ENCODE measurements around the gene KAT7. TPM values are rescaled to one million over a fixed set of nuclear protein-coding genes. Genes with fewer than 3 reads are reported as not detected.

KAT7 gene
- total and polyA plus RNA-seq, 10 of the 15 experiments (the other 5 are each of a cell fraction or from before 2014, with no cell fraction given) = 6.6 to 45.8 (median 26.3) TPM

DNA sequence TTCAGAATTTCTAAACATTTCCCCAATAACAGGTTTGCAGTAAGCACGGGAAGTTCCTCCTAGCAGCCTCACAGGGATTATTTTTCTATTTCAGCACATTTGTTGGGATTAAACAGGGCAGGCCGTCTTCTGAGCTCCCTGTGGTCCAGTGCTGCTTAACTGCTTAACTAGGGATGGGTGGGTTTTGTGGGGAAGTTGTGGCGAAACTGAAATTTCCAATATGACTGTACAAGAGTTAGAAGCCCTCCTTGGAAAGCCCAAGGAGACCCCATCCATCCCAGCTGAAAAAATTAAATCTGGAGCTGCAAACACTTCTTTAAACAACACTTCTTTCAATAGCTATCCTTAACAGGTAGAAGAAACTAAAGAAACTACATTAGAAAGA, 46.8 kb upstream of the KAT7 start (continued):
- TF ChIP-seq, protein P1, sequence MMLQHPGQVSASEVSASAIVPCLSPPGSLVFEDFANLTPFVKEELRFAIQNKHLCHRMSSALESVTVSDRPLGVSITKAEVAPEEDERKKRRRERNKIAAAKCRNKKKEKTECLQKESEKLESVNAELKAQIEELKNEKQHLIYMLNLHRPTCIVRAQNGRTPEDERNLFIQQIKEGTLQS (IDR thresholded peaks at IDR 0.05; ENCODE audit: borderline replicate concordance, extremely low read depth, low read depth, low read length) = no peak
- peak; percentile 50; the same call in 1 of the 2 replicates for TF ChIP-seq MTA3 (IDR thresholded peaks at IDR 0.05; ENCODE audit: borderline replicate concordance, low read length)
- no peak for TF ChIP-seq NRF1 (conservative IDR thresholded peaks at IDR 0.05; ENCODE audit: low read depth, low read length)
- no peak for TF ChIP-seq TBL1XR1 (IDR thresholded peaks at IDR 0.05; ENCODE audit: low read depth, low read length)
- no peak for TF ChIP-seq POU2F2 (IDR thresholded peaks at IDR 0.05; ENCODE audit: borderline replicate concordance, low read depth, low read length)
- TF ChIP-seq ZNF622 (IDR thresholded peaks at IDR 0.05) = no peak
- peak; percentile 42 to 43; a peak in 1 of 4 replicates for TF ChIP-seq IKZF2 (IDR thresholded peaks at IDR 0.05)
- TF ChIP-seq HCFC1 (IDR thresholded peaks at IDR 0.05; ENCODE audit: low read length) = no peak
- no peak for TF ChIP-seq SMC3 (IDR thresholded peaks at IDR 0.05; ENCODE audit: borderline replicate concordance, low read length)

DNA sequence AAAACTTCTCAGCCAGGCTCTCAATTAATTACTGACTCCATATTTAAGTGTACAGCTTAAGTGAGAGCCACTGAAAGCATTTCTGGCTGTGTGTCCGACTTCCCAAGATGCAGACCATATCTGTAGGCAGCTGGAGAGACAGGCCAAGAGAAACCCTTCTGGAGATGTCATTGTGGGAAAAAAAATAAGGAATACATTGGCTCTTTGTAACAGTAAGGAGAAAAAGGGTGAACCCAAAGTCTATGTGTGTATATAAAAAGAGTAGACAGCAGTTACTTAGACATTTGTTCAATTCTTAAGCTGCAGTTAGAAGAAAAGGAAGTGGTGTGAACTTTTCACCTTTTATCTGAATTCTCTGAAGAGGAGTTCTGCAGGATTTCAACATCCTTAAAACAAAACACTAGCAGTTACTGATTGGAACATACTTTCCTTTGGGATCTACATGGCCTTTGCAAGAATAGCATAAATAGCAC, 46.3 kb upstream of the KAT7 start:
- POLR2A ChIA-PET = interaction anchor here (0.5 to 5.4 kb wide), 11 partner anchors 8 to 80 kb away, joined by 3 to 32 read pairs (median 4); partner anchors contain the start of genes FAM117A, KAT7 and SLC35B1
- TF ChIP-seq SRF (IDR thresholded peaks at IDR 0.05; ENCODE audit: low read depth in 2 of 2, low read length in 2 of 2) (no peak), ZNF622 (IDR thresholded peaks at IDR 0.05) (no peak), SPI1 (IDR thresholded peaks at IDR 0.05; ENCODE audit: borderline replicate concordance, insufficient read depth, low read depth, low read length) (peak; percentile 66), ZNF207 (IDR thresholded peaks at IDR 0.05; ENCODE audit: borderline replicate concordance) (no peak), NR2F1 (conservative IDR thresholded peaks at IDR 0.05) (peak; percentile 60; the same call in 1 of the 2 replicates), SMARCA5 (IDR thresholded peaks at IDR 0.05) (no peak), TARDBP (IDR thresholded peaks at IDR 0.05; ENCODE audit: borderline replicate concordance) (no peak), STAT3 (IDR thresholded peaks at IDR 0.05; ENCODE audit: low read depth, low read length) (no peak)
- TF ChIP-seq, protein P2, sequence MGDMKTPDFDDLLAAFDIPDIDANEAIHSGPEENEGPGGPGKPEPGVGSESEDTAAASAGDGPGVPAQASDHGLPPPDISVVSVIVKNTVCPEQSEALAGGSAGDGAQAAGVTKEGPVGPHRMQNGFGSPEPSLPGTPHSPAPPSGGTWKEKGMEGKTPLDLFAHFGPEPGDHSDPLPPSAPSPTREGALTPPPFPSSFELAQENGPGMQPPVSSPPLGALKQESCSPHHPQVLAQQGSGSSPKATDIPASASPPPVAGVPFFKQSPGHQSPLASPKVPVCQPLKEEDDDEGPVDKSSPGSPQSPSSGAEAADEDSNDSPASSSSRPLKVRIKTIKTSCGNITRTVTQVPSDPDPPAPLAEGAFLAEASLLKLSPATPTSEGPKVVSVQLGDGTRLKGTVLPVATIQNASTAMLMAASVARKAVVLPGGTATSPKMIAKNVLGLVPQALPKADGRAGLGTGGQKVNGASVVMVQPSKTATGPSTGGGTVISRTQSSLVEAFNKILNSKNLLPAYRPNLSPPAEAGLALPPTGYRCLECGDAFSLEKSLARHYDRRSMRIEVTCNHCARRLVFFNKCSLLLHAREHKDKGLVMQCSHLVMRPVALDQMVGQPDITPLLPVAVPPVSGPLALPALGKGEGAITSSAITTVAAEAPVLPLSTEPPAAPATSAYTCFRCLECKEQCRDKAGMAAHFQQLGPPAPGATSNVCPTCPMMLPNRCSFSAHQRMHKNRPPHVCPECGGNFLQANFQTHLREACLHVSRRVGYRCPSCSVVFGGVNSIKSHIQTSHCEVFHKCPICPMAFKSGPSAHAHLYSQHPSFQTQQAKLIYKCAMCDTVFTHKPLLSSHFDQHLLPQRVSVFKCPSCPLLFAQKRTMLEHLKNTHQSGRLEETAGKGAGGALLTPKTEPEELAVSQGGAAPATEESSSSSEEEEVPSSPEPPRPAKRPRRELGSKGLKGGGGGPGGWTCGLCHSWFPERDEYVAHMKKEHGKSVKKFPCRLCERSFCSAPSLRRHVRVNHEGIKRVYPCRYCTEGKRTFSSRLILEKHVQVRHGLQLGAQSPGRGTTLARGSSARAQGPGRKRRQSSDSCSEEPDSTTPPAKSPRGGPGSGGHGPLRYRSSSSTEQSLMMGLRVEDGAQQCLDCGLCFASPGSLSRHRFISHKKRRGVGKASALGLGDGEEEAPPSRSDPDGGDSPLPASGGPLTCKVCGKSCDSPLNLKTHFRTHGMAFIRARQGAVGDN (IDR thresholded peaks at IDR 0.05) = no peak
- TF ChIP-seq, protein P3, sequence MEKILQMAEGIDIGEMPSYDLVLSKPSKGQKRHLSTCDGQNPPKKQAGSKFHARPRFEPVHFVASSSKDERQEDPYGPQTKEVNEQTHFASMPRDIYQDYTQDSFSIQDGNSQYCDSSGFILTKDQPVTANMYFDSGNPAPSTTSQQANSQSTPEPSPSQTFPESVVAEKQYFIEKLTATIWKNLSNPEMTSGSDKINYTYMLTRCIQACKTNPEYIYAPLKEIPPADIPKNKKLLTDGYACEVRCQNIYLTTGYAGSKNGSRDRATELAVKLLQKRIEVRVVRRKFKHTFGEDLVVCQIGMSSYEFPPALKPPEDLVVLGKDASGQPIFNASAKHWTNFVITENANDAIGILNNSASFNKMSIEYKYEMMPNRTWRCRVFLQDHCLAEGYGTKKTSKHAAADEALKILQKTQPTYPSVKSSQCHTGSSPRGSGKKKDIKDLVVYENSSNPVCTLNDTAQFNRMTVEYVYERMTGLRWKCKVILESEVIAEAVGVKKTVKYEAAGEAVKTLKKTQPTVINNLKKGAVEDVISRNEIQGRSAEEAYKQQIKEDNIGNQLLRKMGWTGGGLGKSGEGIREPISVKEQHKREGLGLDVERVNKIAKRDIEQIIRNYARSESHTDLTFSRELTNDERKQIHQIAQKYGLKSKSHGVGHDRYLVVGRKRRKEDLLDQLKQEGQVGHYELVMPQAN (conservative IDR thresholded peaks at IDR 0.05) = 0 out of 2 replicates have a peak, but pooled peaks have one; percentile 28

More for the DNA sequence above, 46.3 kb upstream of the KAT7 start:
- Histone ChIP-seq H3K36me3 (ENCODE audit: control insufficient read depth in 2 of 2, insufficient read depth in 2 of 2, low read length in 1 of 2) (no peaks in the 10 kb centered on the region; a peak in 1 of 4 replicates), H3K9ac (ENCODE audit: control insufficient read depth, insufficient read depth, low read length) (no peak overlapping the region), H3K27me3 (replicated peaks in 1 of 2; ENCODE audit: control insufficient read depth in 2 of 2, insufficient read depth in 2 of 2, low read length in 1 of 2) (no peaks in the 10 kb centered on the region), H3K4me2 (ENCODE audit: control insufficient read depth, insufficient read depth) (peak overlapping the region; percentile 81), H3K4me1 (ENCODE audit: control insufficient read depth, insufficient read depth, low read length) (peaks cover 61% of the 10 kb centered on the region), H3K27ac (ENCODE audit: control insufficient read depth, insufficient read depth) (peak overlapping the region; percentile 65), H3K4me3 (peak overlapping the region; percentile 43), H3K79me2 (ENCODE audit: control insufficient read depth, insufficient read depth, low read length) (peaks cover 39% of the 10 kb centered on the region), H2AFZ (ENCODE audit: control insufficient read depth, low read depth, low read length) (no peak overlapping the region), H3K9me3 (replicated peaks; ENCODE audit: control insufficient read depth, insufficient read depth, low read length) (no peaks in the 10 kb centered on the region), H4K20me1 (ENCODE audit: control insufficient read depth, insufficient read depth) (no peaks in the 10 kb centered on the region)
- ATAC-seq (no peak), FAIRE-seq (no peak), DNase-seq (ENCODE audit: low read depth, low spot score) (no peak)
- SMC1A ChIA-PET (ENCODE audit: uncharacterized antibody, unreplicated experiment) = interaction anchor here (0.6 to 6.0 kb wide), 12 partner anchors 8 to 46 kb away, joined by 3 to 86 read pairs (median 6); partner anchors contain the start of genes FAM117A, KAT7 and SLC35B1
- CTCF ChIA-PET = interaction anchor here (0.6 to 7.1 kb wide), 9 partner anchors 7 to 70 kb away, joined by 3 to 46 read pairs (median 3); partner anchors contain the start of genes KAT7, SLC35B1 and SPOP
- RAD21 ChIA-PET (ENCODE audit: unreplicated experiment) = interaction anchor here (1.2 to 4.4 kb wide), 8 partner anchors 7 to 172 kb away, joined by 3 to 37 read pairs (median 5); partner anchors contain the start of gene FAM117A
- in situ Hi-C loops (cut with MboI) (no loop called here), intact Hi-C loops (cut with micrococcal nuclease; ENCODE audit: unreplicated experiment) (no loop called here)
- whole genome bisulfite sequencing (ENCODE audit: insufficient coverage, insufficient replicate concordance, low lambda C conversion rate, missing lambda C conversion rate) = 0% methylated on average over 1 of the region's 1 CpG
- BruUV-seq (replicated peaks) = no TSS peak

All from GM12878 (cell line).